SK-N-SH treated with all-trans-retinoic acid at 6 μM for 48 hours (cell line): Measurements from ENCODE around the gene PCK1.

Source experiments
- ZC3H10 ChIP-seq: fragments of 250-450 bp; sonication (Bioruptor Pico); IDR thresholded peaks from 2 replicates; pipeline ENCODE4 v1.5.1; 2021; ENCODE audit warnings: mild to moderate bottlenecking, moderate library complexity
- ZFP30 ChIP-seq: fragments of 450-650 bp; formaldehyde crosslinking; IDR thresholded peaks from 2 replicates; pipeline ENCODE4 v1.5.0; 2022; ENCODE audit warnings: mild to moderate bottlenecking, moderate library complexity

GRCh38 chr20:57523782-57524181 is 37.1 kb upstream of the PCK1 start:
- TF ChIP-seq ZFP30 (CRISPR knock-in tag): no peak
- TF ChIP-seq ZC3H10: no peak
